Activated gamma-delta T cell treated with anti-CD3 and anti-CD28 coated beads, Interleukin-2, amount 50 U/mL, for 16 hours (primary cell): Measurements from ENCODE around the gene MACROD2.

Experiments
- DNase-seq: peaks from one replicate; pipeline ENCODE4 v3.0.0-alpha.2; 2020; ENCODE audit warnings: low read depth

MACROD2 gene

GRCh38 chr20:14865731-14866130 lies 870.4 kb downstream of the MACROD2 start:
- DNase-seq: no peak

- DNase-seq: no peak
Observed at GRCh38 chr20:14866841-14867514, 871.7 kb downstream of the MACROD2 start.

DNA sequence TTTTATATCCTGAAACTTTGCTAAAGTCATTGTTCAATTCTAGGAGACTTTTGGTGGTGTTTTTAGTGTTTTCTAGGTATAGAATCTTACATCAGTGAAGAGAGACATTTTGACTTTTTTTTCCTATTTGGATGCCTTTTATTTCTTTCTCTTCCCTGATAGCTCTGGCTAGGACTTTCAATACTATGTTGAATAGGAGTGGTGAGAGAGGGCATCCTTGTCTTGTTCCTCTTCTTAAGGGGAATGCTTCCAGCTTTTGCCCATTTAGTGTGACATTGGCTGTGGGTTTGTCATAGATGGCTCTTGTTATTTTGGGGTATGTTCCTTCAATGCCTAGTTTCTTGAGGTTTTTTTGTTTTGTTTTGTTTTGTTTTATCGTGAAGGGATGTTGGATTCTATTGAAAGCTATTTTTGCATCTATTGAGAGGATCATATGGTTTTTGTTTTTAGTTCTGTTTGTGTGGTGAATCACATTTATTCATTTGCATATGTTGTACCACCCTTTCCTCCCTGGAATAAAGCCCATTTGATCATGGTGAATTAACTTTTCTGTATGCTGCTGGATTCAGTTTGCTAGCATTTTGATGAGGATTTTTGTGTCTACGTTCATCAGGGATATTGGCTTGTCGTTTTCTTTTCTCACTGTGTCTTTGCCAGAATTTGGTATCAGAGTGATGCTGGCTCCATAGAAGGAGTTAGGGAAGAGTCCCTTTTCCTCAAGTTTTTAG lies 882.1 kb downstream of the MACROD2 start:
- no peak for DNase-seq

DNA sequence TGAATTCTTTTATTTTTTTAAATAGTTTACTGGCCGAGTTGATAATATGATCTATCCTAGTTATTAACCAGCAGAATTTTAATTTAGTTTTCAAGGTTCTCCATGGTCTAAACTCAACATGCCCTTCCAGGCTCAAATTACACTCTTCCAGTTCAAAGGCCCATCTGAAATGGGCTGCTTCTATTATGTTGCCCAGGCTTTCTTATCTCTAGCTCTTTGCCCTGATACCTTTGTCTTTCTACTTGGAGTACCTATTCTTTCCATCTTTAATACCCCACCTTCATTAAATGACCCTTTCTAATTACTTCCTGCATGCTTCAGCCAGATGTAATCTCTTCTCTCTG lies 883.3 kb downstream of the MACROD2 start:
- no peak for DNase-seq

DNA sequence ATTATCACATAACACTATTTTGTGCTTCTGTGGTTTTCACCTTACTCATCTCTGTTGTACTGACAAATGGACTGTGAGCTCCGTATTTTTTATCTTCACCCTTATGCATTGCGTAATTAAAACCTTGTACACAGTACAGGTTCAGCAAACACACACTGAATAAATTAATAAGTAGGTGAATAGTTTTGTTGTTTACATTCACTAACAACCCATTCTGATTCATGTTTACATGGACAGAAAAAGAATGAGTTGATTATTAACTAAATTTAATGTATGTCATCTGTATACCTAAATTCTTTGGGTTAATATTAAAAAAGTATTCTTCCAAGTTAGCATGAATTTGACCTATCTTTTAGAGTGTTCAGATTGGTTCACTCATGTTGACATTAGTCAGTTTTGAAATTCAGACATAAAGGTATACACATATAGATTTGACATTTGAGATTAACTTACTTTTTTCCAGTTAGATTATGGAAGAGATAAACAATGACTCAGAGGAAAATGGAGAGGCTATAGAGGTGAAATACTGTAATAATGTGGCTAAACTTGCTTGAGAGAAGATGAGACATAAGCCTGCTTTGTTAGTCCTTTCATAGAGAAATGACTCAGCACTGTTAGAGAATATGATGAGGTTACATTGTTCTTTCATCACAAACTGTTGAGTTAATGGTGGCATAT lies 883.8 kb downstream of the MACROD2 start:
- no peak for DNase-seq

DNA sequence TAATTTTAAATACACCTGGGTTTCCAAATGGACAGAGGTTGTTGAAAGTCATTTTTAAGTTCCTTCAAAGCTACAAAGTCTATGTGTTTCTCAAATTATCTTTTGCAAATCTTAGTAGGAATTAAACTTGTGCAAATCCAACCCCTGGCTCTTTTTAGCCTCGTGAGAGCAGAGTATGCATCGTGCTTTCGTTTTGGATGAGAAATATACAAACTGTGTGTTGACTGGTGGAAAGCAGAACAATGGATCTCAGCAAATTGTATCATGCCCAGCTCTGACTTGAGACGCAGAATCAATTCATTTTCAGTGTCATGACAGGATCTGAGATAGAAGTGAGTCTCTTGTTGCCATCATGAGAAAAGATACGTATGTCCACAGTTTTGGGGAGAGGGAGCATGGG lies 884.5 kb downstream of the MACROD2 start:
- no peak for DNase-seq

DNA sequence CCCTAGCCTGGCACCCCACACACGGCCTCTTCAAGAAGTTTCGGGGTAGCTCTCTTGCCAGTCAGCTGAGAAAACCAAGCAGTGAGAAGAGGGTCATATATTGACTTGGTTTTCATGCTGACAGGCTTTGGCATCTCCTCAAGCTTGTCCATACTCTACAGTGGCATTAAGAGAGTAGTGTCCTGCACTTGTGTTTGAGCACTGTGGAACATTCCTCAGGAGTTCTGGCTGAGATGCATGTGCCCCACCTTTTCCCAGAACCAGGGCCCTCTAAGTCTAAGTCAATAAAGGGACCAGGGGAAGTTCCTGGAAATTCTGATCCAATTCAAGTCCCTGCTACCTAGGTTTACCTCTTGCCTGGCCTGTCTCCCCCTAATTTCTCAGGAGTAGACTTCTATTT lies 886.2 kb downstream of the MACROD2 start:
- no peak for DNase-seq

DNA sequence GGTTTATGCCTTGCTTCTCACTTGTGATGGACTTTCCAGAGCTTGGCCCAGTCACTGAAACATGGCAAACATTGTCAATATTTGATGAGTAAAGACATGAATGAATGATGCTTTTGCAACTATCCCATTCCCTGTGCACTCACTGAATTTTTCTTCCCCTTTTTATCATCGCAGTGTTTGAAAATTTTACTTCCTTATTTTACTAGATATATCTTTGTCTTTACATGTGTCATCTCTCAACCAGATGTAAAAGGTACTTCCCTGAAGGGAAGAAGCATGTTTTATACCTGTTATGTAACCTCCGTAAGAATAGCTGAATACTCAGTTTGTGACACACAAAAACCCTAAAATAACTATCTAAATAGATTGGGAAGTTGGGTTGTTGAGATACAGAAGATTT lies 886.8 kb downstream of the MACROD2 start:
- no peak for DNase-seq

DNA sequence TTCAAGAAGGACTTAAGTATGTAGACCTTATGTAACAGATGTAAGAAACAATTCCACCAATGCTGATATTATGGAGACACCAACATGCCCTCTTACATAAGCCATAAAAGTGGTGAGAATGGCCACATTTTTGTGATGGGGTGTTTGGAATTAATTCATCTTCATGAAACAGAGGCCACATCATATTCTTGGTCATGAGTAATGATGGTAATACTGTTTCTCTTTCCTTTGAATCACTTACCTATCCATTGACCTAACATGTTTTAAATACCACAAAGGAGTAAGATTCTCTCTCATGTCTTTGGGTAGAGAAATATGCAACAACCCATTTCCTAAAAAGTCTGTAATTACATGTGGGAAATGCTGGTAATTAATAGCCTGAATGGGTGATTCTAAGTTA lies 887.5 kb downstream of the MACROD2 start:
- DNase-seq: no peak

GRCh38 chr20:14883324-14883723 lies 888.0 kb downstream of the MACROD2 start:
- no peak for DNase-seq

DNA sequence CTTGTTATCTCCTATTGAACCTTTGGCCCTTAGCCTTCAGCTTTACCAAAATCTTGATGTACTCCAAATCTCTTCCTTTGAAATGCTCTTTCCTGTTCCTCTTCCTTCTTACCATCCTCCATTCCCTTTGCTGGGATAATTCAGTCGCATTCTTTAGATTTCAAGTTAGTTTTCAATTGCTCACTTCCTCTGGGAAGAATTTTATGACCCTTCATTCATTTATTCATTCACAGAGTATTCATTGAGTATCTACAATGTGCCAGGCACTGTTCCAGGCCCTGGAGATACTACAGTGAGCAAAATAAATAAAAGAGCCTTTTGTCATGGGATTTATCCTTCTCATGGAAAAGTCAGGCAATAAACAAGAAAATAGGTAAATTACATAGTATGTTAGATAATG lies 890.3 kb downstream of the MACROD2 start:
- DNase-seq: no peak

DNA sequence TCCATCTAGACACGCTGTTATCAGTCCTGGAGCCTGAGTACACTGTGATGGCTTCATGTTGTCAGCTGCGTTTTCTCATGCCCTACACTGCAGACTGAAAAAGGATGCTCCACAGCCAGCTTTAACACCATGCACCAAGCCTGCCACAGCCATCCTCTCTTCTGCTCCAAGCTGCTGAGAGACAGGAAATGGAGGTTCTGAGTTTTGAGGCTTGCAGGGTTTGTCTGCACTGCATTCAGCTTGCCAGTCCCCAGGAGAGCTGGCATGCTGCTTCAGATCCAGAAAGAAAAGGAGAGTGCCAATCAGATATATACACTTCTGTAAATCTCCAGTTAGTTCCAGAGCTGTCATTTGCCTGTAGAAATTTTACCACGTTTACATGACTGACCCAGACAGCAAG lies 892.8 kb downstream of the MACROD2 start:
- DNase-seq: no peak

DNA sequence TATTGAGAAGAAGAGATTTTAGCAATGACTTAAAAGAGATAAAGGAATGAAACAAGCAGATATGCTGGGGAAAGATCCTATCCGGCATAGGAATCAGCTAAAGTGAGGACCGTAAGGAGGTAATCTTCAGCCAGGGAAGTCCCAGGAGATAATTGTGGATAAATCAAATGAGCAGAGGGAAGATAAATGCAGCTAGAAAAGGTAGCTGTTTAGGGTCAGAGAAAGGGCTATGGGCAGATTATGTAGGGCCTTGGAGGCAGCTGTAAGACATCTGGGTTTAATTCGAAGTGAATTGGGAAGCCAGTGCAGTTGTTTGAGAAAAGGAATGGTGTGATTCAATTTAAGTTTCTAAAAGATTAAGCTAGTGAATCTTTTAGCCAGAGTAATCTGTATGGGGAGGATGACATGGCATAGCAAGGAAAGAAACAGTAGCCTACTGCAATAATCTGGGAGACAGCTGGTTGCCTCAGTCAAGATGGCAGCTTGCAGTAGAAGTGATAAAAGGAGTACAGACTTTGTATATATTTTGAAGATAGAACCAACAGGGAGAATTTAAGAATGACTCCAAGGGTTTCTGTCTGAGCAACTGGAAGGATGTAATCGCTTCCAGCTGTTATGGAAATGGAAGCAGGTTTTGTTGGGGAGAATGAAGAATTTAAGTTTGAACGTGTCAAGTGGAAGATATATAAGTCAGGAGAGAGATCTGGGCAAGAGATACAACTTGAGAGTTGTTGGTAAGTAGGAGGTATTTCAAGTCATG lies 894.4 kb downstream of the MACROD2 start:
- no peak for DNase-seq

- no peak for DNase-seq
Observed at GRCh38 chr20:14890713-14891112, 895.4 kb downstream of the MACROD2 start.

DNA sequence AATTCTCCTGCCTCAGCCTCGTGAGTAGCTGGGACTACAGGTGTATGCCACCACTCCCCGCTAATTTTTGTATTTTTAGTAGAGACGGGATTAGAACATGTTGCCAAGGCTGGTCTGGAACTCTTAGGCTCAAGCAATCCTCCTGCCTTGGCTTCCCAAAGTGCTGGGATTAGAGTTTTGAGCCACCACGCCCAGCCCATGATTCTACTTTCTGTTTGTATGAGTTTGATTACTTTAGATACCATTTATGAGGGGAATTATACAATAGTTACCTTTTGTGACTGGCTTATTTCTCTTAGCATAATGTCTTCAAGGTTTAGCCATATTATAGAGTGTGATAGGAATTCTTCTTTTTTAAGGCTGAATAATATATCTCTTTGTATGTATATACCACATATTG lies 897.5 kb downstream of the MACROD2 start:
- no peak for DNase-seq

DNA sequence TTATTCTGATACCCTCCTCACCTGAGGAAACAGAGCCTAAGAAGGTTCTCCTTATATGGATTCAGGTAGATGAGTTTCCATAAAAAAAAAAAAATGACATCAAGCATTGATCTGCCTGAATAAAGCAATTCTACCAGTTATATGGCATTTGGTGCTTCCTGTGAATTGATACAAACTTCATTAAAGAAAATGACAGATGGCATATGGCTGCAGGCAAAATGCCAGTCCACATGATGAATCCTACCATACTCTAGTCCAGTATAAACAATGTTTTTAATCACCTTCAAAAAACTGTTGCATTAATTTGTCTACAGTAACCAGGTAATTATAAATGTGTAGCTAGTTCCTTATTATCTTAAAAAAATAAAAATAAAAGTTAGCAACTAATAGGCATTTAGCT lies 901.3 kb downstream of the MACROD2 start:
- DNase-seq: no peak

DNA sequence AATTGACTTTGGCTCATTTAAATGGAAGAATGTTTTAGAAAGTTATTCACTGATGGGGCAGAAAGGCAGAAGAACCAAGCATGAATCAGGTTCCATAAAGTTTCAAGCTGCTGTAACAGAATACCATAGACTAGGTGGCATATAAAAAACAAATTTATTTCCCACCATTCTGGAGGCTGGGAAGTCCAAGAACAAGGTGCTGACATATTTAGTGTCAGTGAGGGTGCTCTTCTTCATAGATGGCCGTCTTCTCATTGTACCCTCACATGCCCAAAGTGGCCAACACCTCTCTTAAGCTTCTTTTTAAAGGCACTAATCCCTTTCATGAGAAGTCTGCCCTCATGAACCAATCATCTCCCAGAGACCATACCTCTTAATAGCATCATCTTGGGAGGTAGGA lies 902.3 kb downstream of the MACROD2 start:
- DNase-seq: no peak

GRCh38 chr20:14902432-14903089 lies 907.2 kb downstream of the MACROD2 start:
- DNase-seq: no peak

DNA sequence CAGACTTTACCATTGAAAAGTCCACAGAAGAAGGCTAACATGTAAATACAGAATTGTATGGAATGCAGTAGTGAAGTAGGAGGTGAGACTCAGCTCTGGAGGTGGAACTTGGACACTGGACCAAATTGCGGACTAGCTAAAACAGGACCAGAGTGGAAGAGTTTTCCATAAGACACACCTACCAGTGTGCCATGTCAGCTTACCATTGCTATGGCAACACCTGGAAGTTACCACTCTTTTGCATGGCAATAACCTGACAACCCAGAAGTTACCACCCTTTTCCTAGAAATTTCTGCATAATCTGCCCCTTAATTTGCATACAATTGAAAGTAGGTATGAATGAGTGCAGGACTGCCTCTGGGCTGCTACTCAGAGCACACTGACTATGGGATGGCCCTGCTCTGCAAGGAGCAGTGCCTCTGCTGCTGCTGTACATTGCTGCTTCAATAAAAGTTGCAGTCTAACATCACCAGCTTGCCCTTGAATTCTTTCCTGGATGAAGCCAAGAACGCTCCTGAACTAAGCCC lies 911.7 kb downstream of the MACROD2 start:
- no peak for DNase-seq

GRCh38 chr20:14910126-14910525 lies 914.8 kb downstream of the MACROD2 start:
- DNase-seq: no peak

DNA sequence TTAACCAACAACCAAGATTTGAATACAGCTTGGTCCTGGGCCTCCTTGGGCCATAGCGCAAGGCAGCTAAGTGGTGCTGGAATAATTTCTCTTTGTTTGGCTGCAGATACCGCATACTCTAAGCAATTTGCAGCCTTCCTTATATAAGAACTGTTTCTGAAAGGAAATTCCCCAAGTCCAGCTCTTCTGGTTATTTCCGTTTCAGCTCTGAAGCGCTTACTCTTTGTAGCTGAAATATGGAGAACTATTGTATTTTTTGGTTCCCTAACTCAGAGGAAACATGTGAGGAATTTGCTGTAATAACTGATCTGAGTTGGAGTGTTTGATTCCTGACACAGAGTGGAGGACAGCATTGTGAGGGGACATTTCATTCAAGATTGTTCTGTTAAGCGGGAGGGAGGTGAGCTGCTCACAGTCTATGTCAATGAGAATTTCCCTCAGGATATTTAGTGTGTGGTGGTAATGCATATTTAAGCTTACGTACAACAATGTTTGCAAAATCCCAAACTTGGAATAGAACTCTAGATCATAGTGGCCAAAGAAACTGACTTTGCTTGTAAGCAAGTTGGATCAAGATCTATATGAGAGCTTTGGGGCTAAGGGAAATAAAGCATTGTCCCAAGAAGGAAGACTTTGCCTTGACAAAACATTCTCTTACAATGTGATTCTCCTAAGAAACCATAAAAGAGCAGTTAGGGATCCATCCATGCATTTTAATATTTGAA lies 918.7 kb downstream of the MACROD2 start:
- no peak for DNase-seq
